HG02852 (cell line): Measurements from ENCODE around the gene GDF10.

Experiments
- ATAC-seq: cut with Tn5 transposase; IDR thresholded peaks from one replicate; pipeline ENCODE4 v1.9.1; 2021; ENCODE audit warnings: mild to moderate bottlenecking, moderate library complexity; ENCODE audit not compliant: unreplicated experiment

GDF10 gene

DNA sequence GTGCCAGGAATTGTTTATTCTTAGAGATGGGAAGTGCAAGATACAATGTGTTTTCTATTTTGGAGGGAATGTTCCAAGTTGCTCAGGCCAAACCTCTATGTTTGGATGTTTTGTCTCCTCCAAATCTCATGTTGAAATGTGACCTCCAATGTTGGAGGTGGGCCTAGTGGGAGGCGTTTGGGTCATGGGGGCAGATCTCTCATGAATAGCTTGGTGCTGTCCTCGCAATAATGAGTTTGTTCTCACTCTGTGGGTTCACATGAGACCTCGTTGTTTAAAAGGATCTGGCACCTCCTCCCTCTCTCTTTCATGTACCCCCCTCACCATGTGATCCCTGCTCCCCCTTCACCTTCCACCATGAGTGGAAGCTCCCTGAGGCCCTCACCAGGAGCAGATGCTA, 8.3 kb upstream of the GDF10 start:
- no peak for ATAC-seq

DNA sequence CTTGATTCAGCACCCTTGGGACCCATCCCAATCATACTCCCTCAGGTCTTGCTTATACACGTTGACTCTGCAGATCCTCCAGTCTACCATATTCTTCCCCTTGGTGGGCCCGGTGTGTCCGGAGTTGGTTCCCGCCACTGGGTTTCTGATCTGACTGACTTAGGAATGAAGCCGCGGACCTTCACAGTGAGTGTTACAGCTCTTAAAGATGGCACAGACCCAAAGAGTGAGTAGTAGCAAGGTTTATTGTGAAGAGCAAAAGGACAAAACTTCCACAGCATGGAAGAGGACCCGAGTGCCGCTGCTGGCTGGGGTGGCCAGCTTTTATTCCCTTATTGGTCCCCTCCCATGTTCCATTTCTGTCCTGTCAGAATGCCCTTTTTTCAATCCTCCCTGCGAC, 5.9 kb upstream of the GDF10 start:
- no peak for ATAC-seq

DNA sequence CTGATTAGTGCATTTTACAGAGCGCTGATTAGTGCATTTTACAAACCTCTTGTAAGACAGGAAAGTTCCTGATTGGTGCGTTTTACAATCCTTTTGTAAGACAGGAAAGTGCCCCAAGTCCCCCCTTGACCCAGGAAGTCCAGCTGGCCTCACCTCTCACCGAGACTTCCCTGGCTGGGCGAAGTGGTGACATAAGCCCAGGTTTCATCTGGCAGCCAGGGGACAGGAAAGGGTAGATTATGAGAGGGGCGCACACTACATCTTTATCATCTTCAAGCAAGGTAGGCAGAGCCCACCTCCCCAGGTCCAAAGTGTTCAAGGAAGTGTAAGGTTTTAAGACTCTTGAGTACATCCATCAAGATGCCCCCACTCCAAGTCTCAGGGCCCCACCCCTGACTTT, 5.5 kb upstream of the GDF10 start:
- no peak for ATAC-seq

DNA sequence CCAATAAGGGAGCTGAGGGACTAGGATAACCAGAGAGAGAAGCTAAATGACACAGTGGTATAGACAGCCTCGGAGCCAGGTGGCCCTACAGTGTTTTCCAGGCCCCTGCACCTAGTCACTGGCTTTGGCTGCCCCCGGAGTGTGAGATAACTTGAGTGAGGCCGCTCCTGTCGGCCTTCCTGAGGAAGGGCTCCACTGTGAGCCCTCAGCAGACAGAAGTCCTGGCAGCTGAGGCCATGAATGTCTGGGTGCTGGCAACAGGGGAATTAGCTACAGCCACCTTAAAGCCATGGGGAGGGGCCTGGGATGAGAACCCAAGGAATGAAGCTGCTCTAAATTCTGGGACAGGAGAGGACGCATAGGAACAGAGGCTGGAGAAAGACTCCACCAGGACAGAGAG, 4.6 kb upstream of the GDF10 start:
- ATAC-seq, result no peak

DNA sequence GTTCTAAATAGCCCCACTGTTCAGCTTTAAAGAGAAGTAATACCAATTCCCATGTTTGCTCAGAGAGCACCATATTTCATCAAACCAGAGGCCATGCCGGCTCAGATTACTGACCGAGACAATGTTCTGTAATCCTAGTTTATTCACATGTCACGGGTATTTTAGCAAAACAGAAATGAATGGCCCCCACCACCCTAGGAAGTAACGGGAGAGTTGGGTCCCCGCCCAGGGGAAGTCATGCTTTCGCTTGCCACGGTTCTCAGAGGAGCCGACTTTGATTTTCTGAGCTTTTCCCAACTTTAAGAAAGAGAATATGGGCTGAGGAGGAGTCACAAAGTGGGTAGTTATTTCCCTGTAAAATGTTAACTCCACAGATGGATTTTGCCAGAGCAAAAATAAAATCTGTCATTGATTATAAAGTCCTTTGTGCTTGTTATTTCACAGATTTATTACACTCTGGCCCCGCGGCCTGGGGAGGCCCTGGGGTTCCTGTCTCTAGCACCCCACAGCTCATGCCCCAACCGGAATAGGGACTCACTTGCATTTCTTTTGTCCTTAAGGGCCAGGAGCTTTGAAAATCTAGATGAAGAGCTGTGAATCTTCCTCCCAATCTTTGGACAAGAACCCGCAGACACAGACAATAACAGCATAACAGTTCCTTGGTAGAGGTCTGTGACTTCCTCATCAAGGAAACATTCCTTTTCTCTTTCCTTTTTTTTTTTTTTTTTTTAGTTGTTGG, 3.7 kb upstream of the GDF10 start:
- no peak for ATAC-seq

DNA sequence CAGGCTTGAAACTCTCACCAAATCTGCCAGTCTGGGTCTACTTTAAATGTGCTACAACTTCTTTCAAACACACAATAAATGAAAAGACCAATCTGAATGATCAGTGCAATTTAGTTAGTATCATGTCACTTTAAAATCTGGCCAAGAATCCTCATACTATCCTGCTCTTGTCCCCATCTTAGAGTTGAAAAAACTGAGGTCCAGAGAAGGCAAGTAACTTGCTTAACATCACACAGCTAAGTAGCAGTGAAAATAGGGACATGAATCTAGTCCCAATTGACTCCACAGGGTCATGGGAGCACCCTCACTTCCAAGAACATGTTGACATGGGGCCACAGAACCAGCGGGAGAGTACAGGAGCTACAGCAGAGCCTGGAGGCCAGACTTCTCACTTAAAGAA, 3.1 kb upstream of the GDF10 start:
- no peak for ATAC-seq

DNA sequence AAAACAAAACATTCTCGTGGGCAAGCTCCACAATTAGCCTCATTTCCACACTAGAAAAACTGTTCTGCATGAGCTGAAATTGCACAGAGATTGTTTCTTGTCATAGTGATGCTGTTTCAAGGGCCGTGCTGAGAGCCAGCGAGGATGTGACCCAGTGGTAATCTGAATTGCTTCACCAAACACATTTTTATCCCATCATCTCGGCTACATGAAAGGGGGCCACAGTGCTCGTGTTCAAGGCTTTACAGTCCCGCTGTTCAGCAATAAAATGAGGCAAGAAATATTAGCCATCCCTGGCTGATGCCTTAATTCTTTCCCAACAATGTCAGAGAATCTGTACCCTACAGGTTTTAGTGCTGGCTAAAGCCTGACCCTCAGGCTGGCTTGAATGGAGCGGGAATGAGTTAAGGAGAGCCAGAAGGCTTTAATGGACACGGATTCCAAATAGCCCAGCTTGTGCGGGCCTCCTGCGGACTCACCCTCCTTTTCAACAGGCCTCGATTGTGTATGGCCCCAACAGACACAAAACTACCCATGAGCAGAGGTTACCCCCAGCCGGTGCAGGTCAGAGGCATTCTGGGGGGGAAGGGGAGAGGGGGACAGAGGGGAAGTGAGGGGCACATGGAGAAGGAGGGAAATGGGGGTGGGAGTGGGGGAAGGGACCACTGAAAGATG, 2.0 kb upstream of the GDF10 start:
- ATAC-seq, result no peak

DNA sequence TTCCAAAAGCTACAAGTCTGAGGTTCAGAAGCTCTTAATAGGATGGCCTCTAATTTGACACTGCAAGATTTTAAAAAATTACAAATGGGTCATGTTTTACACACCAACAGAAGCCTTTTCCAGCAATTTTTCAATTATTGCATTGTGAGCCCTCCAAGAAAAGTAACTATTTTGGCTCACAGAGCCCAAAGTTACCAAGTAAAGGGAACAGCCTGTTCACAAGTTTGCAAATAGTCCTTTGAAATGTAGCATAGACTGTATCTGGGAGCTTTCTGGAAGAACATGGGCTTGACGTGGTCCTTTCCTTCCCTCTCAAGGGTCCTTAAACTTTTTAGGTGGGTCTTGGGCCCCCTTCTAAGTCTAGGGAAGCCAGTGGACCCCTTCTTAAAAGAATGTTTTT, 1.3 kb upstream of the GDF10 start:
- ATAC-seq, result no peak

DNA sequence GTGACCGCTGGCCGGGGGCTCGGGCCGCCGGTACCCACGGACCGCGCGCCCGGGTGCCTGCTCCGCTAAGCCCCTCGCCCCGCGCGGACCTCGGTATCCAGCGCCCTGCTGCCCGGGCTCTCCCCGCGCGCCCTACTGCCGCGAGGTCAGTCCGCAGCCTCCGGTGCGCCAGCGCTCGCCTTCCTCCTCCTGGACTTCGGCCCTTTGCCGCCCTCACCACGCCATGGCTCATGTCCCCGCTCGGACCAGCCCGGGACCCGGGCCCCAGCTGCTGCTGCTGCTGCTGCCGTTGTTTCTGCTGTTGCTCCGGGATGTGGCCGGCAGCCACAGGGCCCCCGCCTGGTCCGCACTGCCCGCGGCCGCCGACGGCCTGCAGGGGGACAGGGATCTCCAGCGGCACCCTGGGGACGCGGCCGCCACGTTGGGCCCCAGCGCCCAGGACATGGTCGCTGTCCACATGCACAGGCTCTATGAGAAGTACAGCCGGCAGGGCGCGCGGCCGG, 483 bp downstream of the GDF10 start:
- ATAC-seq, result no peak

DNA sequence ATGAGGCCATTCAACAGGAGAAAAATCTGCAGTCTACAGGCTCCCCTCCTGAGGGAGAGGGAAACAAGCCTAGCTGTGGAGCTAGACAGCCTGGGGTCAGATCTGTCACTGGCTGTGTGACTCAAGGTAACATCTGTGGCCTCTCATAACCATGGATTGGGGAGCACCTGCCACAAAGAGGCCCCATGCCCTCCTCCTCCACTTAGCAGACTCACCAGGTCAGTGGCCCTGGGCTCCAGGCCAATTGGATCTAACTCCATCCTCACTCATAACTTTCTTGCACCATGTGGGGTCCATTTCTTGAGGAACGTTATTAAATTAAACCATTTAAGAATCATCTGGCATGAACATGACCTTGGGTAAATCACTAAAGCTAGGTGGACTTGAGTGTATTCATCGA, 1.8 kb downstream of the GDF10 start:
- ATAC-seq, result no peak

DNA sequence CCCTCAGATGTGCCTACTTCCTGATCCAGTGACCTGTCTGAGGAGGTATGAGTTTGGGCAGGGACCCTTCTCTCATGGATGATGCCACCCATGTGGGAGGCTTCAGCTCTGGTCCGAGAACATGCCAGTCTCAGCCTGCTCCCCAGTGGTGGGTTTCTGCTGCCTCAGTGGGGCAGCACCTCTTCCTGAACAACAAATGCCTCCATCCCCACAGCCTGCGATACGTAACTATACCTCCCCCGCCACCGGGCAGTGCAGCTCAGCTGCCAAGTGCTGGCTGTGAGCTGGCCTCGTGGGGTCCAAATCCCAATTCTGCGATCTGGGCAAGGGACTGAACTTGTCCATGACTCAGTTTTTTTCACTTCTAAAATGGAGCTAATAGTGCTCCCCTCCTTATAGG, 3.1 kb downstream of the GDF10 start:
- no peak for ATAC-seq

DNA sequence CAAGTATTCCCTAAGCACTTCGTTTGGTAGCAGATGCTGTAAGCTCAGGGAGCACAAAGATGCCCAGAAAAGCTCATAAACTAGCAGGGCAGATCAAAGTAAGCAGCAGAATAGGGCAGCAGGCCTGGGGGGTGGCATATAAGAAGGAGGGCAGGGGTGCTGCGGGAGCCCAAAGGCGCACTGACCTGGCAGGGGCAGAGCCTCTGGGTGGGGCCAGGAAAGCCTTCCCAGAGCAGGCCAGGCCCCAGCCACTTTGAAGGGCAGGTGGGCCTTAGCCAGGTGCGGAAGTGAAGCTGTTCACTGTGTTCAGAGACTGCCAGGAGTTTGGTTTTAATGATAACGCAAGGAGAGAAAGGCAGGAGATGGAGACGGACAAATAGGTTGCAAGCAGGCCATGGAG, 3.9 kb downstream of the GDF10 start:
- no peak for ATAC-seq

DNA sequence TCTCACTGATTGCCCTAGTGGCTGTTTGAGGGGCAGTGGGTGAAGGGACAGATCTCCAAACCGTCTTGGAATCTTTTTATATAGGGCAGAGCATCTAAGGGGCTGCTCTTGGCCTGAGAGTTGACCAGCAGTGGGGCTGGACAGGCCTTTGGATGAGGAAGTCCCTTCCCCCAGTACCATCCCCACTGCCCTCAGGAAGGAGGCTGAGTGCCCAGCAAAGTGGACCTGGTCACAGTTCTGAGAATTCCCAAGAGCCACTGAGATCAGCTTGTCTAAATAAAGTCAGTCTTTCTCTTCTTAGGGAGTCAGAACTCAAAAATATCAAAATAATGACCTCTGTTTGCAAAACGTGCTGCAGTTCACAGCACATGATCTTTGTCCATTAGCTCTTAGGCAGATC, 5.6 kb downstream of the GDF10 start:
- no peak for ATAC-seq

DNA sequence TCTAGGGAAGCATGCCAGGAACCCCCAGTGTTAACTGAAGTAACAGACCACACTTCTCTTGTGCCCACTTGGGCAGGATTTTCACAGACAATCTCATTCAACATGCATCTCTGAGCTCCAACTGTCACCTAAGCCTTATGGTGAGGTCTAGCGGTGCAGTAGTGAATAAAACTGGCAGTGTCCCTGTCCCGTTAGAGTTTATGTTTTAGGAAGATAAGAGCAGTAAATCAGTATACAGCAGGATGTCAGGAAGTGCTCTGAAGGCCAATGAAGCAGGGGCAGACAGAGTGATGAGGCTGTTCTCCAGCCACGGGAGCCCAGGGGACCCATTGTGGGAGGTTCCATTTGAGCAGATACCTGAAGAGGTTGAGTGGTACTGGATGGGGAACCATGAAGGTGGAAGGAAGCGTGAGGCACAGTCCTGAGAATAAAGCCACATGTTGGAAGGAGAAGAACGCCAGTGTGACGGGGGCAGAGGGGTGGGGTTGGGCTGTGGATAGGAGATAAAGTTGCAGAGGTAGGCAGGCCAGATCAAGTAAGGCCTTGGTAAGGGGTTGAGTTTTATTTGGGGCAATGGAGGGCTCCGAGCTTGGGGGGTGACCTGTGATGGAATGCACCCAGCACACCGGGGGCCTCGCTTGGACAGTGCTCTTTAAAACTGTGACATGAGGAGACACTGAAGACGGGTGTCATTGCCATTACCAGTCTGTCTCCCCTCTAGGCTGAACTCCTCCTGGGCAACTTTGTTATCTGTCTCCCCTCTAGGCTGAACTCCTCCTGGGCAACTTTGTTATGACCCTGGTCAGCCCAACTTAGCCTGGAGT, 6.6 kb downstream of the GDF10 start:
- ATAC-seq, result no peak

DNA sequence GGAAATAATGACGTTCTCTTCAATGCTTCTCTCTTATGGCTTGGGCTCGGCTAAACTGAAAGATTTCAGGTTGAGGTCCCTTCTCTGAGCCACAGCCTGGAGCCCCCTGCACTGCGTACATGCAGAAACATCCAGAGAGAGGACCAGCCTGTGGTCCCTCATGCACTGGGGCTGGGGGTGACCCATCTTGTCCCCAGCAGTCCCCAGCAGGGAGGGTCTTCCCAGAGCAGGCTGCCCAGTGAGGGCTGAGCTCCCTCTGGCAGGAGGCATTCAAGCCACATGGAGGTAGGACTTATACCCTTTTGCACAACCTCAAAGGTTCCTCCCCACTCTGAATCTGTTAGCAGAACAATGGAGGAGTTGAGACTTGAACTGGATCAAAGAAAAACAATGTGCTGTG, 7.4 kb downstream of the GDF10 start:
- ATAC-seq, result no peak

DNA sequence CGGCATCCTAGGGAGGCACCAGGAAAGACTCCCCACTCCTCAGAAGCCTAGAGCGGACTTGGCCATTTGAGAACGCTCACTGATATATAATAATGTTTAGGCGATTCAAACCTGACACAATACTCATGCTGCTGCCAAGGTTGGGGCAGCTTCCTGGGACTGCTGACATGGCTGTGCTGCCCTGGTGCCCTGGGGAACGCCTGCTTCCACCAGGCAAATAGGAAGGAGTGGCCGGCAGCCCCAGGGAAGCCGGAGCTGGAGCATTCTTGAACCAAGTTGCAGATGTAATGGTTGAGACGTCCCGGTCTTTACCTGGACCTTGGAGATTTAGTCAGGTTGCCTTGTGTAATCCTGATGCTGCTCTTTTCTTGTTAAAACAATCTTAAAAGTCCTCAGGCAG, 8.8 kb downstream of the GDF10 start:
- ATAC-seq, result no peak

DNA sequence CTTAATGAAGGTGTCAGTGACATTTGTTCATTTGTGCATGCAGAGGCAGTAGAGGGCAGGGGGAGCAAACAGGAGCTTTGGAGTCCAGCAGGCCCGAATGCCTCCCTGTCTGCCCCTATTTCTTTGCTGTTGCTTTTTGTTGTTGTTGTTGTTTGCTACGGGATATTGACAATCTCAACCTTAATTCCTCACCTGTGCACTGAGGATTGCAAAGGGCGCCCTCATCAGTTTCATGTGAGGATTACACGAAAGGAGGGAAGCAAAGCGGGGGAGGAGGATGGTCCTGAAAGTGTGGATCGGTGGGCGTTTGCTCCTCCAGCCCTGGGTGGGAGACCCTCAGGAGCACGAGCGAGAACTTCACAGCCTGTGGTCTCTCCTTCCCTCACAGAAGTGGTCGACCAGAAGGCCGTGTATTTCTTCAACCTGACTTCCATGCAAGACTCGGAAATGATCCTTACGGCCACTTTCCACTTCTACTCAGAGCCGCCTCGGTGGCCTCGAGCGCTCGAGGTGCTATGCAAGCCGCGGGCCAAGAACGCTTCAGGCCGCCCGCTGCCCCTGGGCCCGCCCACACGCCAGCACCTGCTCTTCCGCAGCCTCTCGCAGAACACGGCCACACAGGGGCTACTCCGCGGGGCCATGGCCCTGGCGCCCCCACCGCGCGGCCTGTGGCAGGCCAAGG, 9.6 kb downstream of the GDF10 start:
- ATAC-seq, result no peak

DNA sequence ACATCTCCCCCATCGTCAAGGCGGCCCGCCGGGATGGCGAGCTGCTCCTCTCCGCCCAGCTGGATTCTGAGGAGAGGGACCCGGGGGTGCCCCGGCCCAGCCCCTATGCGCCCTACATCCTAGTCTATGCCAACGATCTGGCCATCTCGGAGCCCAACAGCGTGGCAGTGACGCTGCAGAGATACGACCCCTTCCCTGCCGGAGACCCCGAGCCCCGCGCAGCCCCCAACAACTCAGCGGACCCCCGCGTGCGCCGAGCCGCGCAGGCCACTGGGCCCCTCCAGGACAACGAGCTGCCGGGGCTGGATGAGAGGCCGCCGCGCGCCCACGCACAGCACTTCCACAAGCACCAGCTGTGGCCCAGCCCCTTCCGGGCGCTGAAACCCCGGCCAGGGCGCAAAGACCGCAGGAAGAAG, 10.1 kb downstream of the GDF10 start:
- no peak for ATAC-seq

DNA sequence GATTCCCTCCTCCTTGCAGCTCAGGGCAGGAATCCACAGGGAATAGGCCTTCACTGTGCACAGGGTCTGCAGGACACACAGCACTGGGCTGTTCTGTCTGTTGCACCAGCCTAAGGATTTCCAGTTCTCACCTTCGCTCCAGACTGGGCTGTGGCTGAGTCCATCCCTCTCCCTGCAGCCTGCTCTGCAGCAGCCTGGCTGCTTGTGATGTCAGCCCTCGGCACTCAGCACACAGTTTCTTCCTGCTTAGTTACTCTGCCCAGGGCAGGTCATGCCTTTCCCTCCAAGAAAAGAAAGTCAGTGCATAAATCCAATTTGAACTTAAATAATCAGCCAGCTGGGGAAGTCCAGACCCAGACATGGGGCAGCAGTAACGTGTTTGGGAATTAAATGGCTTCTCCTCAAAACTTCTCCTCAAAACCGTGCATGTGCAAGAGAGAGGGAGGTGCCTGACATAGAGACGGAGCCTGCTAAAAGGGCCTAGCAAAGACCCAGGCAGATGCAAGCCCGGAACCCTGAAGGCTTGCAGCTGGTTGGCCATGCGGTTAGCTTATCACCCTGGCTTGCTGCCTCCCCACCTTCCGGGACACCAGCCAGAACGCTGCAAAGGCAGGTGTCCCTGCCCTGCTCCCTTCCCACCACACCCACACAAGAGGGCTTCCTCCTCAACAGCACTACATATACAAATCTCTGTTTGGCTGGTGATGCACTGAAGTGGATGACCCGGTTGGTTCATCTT, 11.4 kb downstream of the GDF10 start:
- no peak for ATAC-seq

DNA sequence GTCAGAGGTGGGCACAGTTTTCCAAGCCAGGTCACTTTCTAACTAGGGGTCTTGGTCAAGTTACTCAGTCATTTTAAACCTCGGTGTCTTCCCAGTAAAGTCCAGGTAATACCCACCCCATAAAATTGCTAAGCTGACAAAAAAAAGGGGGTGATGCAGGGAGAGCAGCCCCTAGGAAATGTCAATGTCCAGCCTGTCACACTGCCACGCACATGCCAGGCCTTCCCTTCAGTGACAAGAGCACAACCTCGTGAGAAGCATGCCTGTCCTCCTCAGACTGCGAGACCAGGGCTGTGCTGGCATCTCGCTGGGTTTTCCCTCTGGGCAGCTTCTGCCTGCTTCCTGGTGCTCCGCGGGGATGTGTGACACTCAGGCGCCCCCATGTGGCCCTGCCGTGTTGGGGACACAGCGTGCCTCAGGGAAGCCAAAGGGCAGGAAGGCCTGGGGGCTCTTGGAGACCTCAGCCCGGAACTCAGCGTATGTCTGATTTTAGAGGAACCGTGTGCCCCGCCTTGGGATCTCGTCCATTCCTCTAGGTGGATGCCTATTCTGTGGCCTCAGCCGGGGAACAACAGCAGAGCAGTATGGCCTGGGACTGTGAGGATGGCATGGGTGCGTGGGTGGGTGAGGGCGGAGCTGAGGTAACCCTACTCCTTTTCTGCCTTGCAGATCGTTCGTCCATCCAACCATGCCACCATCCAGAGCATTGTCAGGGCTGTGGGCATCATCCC, 12.1 kb downstream of the GDF10 start:
- ATAC-seq, result peak; percentile 66
